Measurements from ENCODE around the gene PRPF18. TPM values are rescaled to one million over a fixed set of nuclear protein-coding genes. Genes with fewer than 3 reads are reported as not detected.

Gene PRPF18
- total RNA-seq, 5 donors from 2014 or later (not counting 1 experiment from before 2014, with no cell fraction given), result 24.5 to 28.0 (median 25.9) TPM

- DNase-seq (no peak), ATAC-seq (replicated peaks in 1 of 4) (no peak)
- Mint-ChIP-seq H3K36me3 (no peaks in the 10 kb centered on the region), H3K9me3 (no peaks in the 10 kb centered on the region), H3K4me1 (peaks cover 9 to 21% (median 11%) of the 10 kb centered on the region in 3 donors), H3K4me3 (no peak overlapping the region), H3K27ac (no peak overlapping the region), H3K27me3 (no peaks in the 10 kb centered on the region)
- no peak overlapping the region for H3K4me3 ChIP-seq (ENCODE audit: control insufficient read depth in 1 of 2, extremely low read depth in 1 of 2, low read length in 1 of 2)
- H3K36me3 ChIP-seq (ENCODE audit: control insufficient read depth in 2 of 2, extremely low read depth in 1 of 2, insufficient read depth in 1 of 2, low read length in 1 of 2), result no peaks in the 10 kb centered on the region
- H3K9me3 ChIP-seq, result no peaks in the 10 kb centered on the region
- WGBS (ENCODE audit: insufficient coverage), result 79% methylated on average over 8 of the region's 8 CpGs
- H3K27ac ChIP-seq (ENCODE audit: low read length), result no peak overlapping the region
- POLR2A ChIA-PET, result no interaction called here
- CTCF ChIA-PET, result interaction anchor here in 1 of 2 donors (0.6 kb wide), 1 partner anchor 416 kb away, joined by 3 read pairs; no protein-coding TSS in a partner anchor
- H3K27me3 ChIP-seq (replicated peaks in 1 of 2; ENCODE audit: control insufficient read depth in 2 of 2, extremely low read depth in 1 of 2, insufficient read depth in 2 of 2, low read length in 1 of 2), result peaks cover 0 to 6% of the 10 kb centered on the region in 2 experiments
- peaks cover 9 to 20% of the 10 kb centered on the region in 2 experiments for H3K4me1 ChIP-seq (ENCODE audit: control insufficient read depth in 1 of 2, extremely low read depth in 1 of 2, insufficient read depth in 2 of 2, low read length in 2 of 2)
Measured at GRCh38 chr10:13661256-13661655, 74.5 kb downstream of the PRPF18 start.

GRCh38 chr10:13665516-13666262, 78.9 kb downstream of the PRPF18 start:
- H3K36me3 ChIP-seq (ENCODE audit: control insufficient read depth in 2 of 2, extremely low read depth in 1 of 2, insufficient read depth in 1 of 2, low read length in 1 of 2), result no peaks in the 10 kb centered on the region
- WGBS (ENCODE audit: insufficient coverage), result 92% methylated on average over 20 of the region's 20 CpGs
- Mint-ChIP-seq H3K36me3 (peaks cover 22% of the 10 kb centered on the region), H3K4me1 (no peaks in the 10 kb centered on the region), H3K4me3 (no peak overlapping the region), H3K9me3 (no peaks in the 10 kb centered on the region), H3K27me3 (no peaks in the 10 kb centered on the region), H3K27ac (no peak overlapping the region)
- no peaks in the 10 kb centered on the region for H3K9me3 ChIP-seq
- DNase-seq, result no peak
- no peaks in the 10 kb centered on the region for H3K4me1 ChIP-seq (ENCODE audit: control insufficient read depth in 1 of 2, extremely low read depth in 1 of 2, insufficient read depth in 2 of 2, low read length in 2 of 2)
- no peak overlapping the region for H3K27ac ChIP-seq (ENCODE audit: low read length)
- ChIA-PET POLR2A (no interaction called here), CTCF (no interaction called here)
- no peak for ATAC-seq (replicated peaks in 1 of 4)
- H3K27me3 ChIP-seq (replicated peaks in 1 of 2; ENCODE audit: control insufficient read depth in 2 of 2, extremely low read depth in 1 of 2, insufficient read depth in 2 of 2, low read length in 1 of 2), result no peaks in the 10 kb centered on the region
- H3K4me3 ChIP-seq (ENCODE audit: control insufficient read depth in 1 of 2, extremely low read depth in 1 of 2, low read length in 1 of 2), result no peak overlapping the region

- H3K9me3 Mint-ChIP-seq, result no peaks in the 10 kb centered on the region
- no peak overlapping the region for H3K4me3 Mint-ChIP-seq
- ATAC-seq (replicated peaks in 1 of 4) (no peak), DNase-seq (no peak)
- Histone ChIP-seq H3K27ac (ENCODE audit: low read length) (no peak overlapping the region), H3K36me3 (ENCODE audit: control insufficient read depth in 2 of 2, extremely low read depth in 1 of 2, insufficient read depth in 1 of 2, low read length in 1 of 2) (no peaks in the 10 kb centered on the region), H3K4me1 (ENCODE audit: control insufficient read depth in 1 of 2, extremely low read depth in 1 of 2, insufficient read depth in 2 of 2, low read length in 2 of 2) (no peaks in the 10 kb centered on the region), H3K27me3 (replicated peaks in 1 of 2; ENCODE audit: control insufficient read depth in 2 of 2, extremely low read depth in 1 of 2, insufficient read depth in 2 of 2, low read length in 1 of 2) (no peaks in the 10 kb centered on the region), H3K4me3 (ENCODE audit: control insufficient read depth in 1 of 2, extremely low read depth in 1 of 2, low read length in 1 of 2) (no peak overlapping the region), H3K9me3 (no peaks in the 10 kb centered on the region)
- ChIA-PET CTCF (interaction anchor here in 1 of 2 donors (0.6 kb wide), 1 partner anchor 26 kb away, joined by 4 read pairs; no protein-coding TSS in a partner anchor), POLR2A (interaction anchor here in 1 of 2 donors (0.6 kb wide), 1 partner anchor 803 kb away, joined by 7 read pairs; no protein-coding TSS in a partner anchor)
- peaks cover 22% of the 10 kb centered on the region for H3K36me3 Mint-ChIP-seq
- H3K27ac Mint-ChIP-seq, result no peak overlapping the region
- H3K4me1 Mint-ChIP-seq, result no peaks in the 10 kb centered on the region
- no peaks in the 10 kb centered on the region for H3K27me3 Mint-ChIP-seq
- WGBS (ENCODE audit: insufficient coverage), result 75% methylated on average over 1 of the region's 4 CpGs
Measured at GRCh38 chr10:13668126-13668525, 81.4 kb downstream of the PRPF18 start.

GRCh38 chr10:13669182-13669855, 82.6 kb downstream of the PRPF18 start:
- 85% methylated on average over 7 of the region's 8 CpGs for WGBS (ENCODE audit: insufficient coverage)

GRCh38 chr10:13669901-13670300, 83.1 kb downstream of the PRPF18 start:
- Mint-ChIP-seq H3K9me3 (no peaks in the 10 kb centered on the region), H3K27me3 (no peaks in the 10 kb centered on the region), H3K4me3 (no peak overlapping the region), H3K4me1 (no peaks in the 10 kb centered on the region), H3K36me3 (peaks cover 22% of the 10 kb centered on the region), H3K27ac (no peak overlapping the region)
- no peak for ATAC-seq (replicated peaks in 1 of 4)
- Histone ChIP-seq H3K9me3 (no peaks in the 10 kb centered on the region), H3K27ac (ENCODE audit: low read length) (no peak overlapping the region), H3K4me3 (ENCODE audit: control insufficient read depth in 1 of 2, extremely low read depth in 1 of 2, low read length in 1 of 2) (no peak overlapping the region), H3K27me3 (replicated peaks in 1 of 2; ENCODE audit: control insufficient read depth in 2 of 2, extremely low read depth in 1 of 2, insufficient read depth in 2 of 2, low read length in 1 of 2) (no peaks in the 10 kb centered on the region), H3K4me1 (ENCODE audit: control insufficient read depth in 1 of 2, extremely low read depth in 1 of 2, insufficient read depth in 2 of 2, low read length in 2 of 2) (no peaks in the 10 kb centered on the region), H3K36me3 (ENCODE audit: control insufficient read depth in 2 of 2, extremely low read depth in 1 of 2, insufficient read depth in 1 of 2, low read length in 1 of 2) (no peaks in the 10 kb centered on the region)
- POLR2A ChIA-PET, result no interaction called here
- CTCF ChIA-PET, result no interaction called here
- WGBS (ENCODE audit: insufficient coverage), result 96% methylated on average over 10 of the region's 12 CpGs
- DNase-seq, result no peak

More at GRCh38 chr10:13669182-13669855, 82.6 kb downstream of the PRPF18 start:
- H3K27me3 Mint-ChIP-seq, result no peaks in the 10 kb centered on the region
- H3K9me3 Mint-ChIP-seq, result no peaks in the 10 kb centered on the region
- ChIA-PET CTCF (no interaction called here), POLR2A (no interaction called here)
- no peak overlapping the region for H3K4me3 Mint-ChIP-seq
- H3K36me3 Mint-ChIP-seq, result peaks cover 22% of the 10 kb centered on the region
- H3K4me3 ChIP-seq (ENCODE audit: control insufficient read depth in 1 of 2, extremely low read depth in 1 of 2, low read length in 1 of 2), result no peak overlapping the region
- H3K9me3 ChIP-seq, result no peaks in the 10 kb centered on the region
- H3K36me3 ChIP-seq (ENCODE audit: control insufficient read depth in 2 of 2, extremely low read depth in 1 of 2, insufficient read depth in 1 of 2, low read length in 1 of 2), result no peaks in the 10 kb centered on the region
- no peak for ATAC-seq (replicated peaks in 1 of 4)
- no peak overlapping the region for H3K27ac ChIP-seq (ENCODE audit: low read length)
- H3K27ac Mint-ChIP-seq, result no peak overlapping the region
- DNase-seq, result no peak
- no peaks in the 10 kb centered on the region for H3K27me3 ChIP-seq (replicated peaks in 1 of 2; ENCODE audit: control insufficient read depth in 2 of 2, extremely low read depth in 1 of 2, insufficient read depth in 2 of 2, low read length in 1 of 2)
- H3K4me1 ChIP-seq (ENCODE audit: control insufficient read depth in 1 of 2, extremely low read depth in 1 of 2, insufficient read depth in 2 of 2, low read length in 2 of 2), result no peaks in the 10 kb centered on the region
- no peaks in the 10 kb centered on the region for H3K4me1 Mint-ChIP-seq

GRCh38 chr10:13670311-13670710, 83.5 kb downstream of the PRPF18 start:
- POLR2A ChIA-PET, result no interaction called here
- Histone ChIP-seq H3K27ac (ENCODE audit: low read length) (no peak overlapping the region), H3K4me1 (ENCODE audit: control insufficient read depth in 1 of 2, extremely low read depth in 1 of 2, insufficient read depth in 2 of 2, low read length in 2 of 2) (no peaks in the 10 kb centered on the region), H3K4me3 (ENCODE audit: control insufficient read depth in 1 of 2, extremely low read depth in 1 of 2, low read length in 1 of 2) (no peak overlapping the region), H3K36me3 (ENCODE audit: control insufficient read depth in 2 of 2, extremely low read depth in 1 of 2, insufficient read depth in 1 of 2, low read length in 1 of 2) (no peaks in the 10 kb centered on the region), H3K9me3 (no peaks in the 10 kb centered on the region), H3K27me3 (replicated peaks in 1 of 2; ENCODE audit: control insufficient read depth in 2 of 2, extremely low read depth in 1 of 2, insufficient read depth in 2 of 2, low read length in 1 of 2) (no peaks in the 10 kb centered on the region)
- Mint-ChIP-seq H3K4me1 (no peaks in the 10 kb centered on the region), H3K9me3 (no peaks in the 10 kb centered on the region), H3K27me3 (no peaks in the 10 kb centered on the region), H3K27ac (no peak overlapping the region), H3K4me3 (no peak overlapping the region), H3K36me3 (peaks cover 22% of the 10 kb centered on the region)
- ATAC-seq (replicated peaks in 1 of 4) (no peak), DNase-seq (no peak)
- CTCF ChIA-PET, result no interaction called here
- WGBS (ENCODE audit: insufficient coverage), result 97% methylated on average over 6 of the region's 10 CpGs

Measured in T-cell (primary cell).